HG03196 (cell line): ENCODE results near the gene AKT2.
"Not testable (repeated sequence)": the region's sequence is repeated elsewhere in the genome, so short reads cannot be mapped to it uniquely, and the experiment has no call there.

ENCODE experiments used
- ATAC-seq: cut with Tn5 transposase; IDR thresholded peaks from one replicate; pipeline ENCODE4 v1.9.1; 2021; ENCODE audit not compliant: unreplicated experiment

AKT2 gene

DNA sequence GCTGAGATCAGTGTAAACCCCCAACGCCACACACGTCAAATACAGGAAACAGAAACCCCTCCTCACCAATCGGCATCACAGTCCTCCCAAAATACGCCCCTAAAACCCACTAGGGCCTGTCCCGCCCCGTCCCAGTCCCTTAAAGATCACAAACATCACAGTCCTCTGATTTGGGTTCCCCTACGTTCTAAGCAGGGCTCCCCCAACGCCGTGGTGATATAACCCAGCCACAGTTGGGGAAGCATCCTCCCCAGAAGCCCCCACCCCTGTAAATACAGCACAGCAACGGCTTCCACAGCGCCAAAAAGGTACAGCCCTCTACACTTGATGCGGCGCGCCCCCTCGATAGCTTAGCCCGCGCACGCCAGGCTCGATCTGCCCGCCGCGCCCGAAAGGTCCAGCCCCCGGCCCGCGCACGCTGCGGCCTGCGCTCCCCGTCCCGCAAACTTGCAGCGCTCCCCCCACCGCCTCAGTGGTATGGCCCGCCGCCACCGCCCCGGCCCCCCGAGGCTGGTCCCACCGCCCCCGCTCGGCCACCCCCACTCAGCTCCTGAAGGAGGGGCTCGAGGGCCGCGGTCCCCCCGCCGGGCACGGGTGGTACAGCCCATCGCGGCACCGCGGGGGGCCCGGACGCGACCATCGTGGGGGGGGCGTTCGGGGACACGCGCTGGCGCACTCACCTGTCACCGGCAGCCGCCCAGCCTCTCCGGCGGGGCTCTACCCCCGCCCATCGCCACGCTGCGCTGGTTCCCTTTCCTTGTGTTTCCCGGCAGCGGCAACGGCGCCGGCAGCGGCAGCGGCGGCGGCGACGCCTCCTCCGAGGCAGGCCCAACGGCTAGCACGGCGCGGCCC lies at the start of gene AKT2:
AKT2 (minus strand) TSS at position 845 of the 852 bp plus-strand sequence. CDS start 20,078 bp downstream, outside the sequence.
- ATAC-seq, result peak; percentile 26

DNA sequence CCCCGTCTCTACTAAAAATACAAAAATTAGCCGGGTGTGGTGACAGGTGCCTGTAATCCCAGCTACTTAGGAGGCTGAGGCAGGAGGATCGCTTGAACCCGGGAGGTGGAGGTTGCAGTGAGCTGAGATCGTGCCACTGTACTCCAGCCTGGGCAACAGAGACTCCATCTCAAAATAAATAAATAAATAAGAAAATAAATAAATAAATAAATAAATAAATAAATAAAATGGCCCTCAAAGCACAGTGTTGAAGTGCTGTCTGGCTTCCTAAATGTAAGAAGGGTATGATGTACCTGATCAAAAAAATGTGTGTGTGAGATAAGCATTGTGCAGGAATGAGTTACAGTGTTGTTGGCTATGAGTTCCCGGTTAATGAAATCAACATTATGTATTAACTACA lies 47.9 kb upstream of the AKT2 start:
- not testable (repeated sequence) for ATAC-seq

DNA sequence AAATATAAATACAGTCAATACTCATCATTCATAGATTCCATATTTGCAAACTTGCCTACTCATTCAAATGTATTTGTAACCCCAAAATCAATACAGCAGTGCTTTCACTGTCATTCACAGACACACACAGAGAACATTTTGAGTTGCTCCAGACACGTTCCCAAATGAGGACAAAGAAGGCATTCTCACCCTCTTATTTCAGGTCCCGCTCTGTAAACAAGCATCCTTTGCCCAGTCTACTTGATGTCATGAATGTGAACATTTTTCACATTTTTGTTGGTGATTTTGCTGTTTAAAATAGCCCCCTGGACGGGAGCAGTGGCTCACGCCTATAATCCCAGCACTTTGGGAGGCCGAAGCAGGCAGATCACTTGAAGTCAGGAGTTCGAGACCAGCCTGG lies 47.5 kb upstream of the AKT2 start:
- ATAC-seq, result no peak

DNA sequence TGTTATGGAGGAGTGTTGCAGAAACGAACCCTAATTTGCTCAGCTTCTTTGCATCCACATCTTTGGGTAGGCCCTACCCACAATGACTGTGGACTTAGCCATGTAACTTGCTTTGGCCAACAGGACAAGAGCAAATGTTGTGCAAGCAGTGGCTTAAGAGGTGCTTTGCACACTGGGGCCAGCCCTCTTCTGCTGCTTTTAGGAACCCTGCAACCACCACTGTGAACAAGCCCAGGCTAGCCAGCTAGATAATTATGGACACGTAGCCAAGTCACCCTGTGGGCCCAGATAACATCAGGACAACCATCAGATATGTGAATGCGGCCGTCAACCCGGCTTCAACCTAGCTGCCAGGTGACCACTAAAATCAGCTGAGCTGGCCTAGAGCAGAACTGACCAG lies 45.9 kb upstream of the AKT2 start:
- no peak for ATAC-seq

DNA sequence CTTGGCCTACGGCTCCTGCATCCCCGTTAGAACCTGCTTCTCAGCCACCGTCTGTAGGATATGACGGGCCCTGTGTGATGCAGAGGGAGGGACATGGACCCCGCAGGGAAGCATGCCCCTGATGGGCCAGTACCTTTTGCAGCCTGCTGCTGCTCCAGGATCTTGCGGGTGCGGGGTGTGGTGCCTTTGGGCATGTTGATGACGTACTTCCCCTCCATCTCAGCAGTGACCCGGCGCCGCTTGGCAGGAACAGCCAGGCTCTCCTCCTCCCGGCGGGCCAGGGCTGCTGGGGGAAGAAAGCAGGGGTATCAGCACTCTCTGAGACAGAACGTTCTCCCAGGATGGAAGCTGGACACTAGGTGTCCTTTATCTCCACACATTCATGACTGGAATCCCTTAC lies 41.1 kb upstream of the AKT2 start:
- no peak for ATAC-seq

DNA sequence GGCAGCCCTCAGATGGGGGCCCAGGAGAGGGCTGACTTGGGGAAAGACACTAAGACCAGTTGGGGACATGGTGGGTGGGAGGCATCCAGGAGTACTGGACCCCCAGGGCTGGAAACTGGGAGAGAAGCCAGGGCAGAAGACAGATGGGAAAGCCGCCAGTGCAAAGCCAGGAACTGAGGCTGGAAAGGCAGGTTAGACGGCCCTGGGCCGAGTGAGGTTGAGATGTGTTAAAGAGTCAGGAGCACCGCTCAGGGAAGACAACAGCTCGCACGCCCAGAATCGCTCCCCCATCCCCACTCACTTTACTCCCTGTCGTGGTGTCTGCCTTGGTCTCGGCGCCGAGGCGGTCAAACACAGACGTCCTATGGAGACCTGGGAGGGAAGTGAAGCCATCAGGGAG lies 38.6 kb upstream of the AKT2 start:
- no peak for ATAC-seq

DNA sequence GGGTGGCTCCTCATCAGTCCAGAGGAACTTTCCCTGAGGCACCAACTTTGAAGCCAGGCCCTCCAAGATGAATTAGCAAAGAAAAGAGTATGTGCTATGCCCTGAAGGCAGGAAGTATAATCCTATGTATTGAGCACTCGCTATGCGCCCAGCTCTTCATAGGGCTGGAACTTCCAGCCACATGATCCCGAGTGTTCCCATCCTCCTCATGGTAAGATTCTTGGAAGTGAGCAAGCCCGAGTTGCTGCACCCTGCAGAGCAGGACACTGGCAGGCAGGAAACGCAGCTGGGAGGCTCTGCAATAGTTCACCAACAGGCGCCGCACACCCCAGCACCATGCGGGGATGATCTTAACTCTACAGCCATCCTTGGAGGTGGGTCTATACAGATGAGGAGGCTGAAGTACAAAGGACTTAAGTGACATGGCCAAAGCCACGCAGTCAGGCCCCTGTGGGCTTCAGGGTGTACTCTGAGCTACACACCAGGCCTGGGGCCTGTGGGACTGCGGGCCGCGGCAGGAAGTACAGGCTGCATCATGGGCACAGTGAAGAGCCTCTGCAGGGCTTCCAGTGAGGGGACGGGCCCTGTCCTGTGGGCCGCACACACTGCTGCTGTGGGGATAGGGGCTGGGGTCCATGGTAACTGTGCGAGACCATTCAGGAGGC lies 37.9 kb upstream of the AKT2 start:
- ATAC-seq, result no peak

DNA sequence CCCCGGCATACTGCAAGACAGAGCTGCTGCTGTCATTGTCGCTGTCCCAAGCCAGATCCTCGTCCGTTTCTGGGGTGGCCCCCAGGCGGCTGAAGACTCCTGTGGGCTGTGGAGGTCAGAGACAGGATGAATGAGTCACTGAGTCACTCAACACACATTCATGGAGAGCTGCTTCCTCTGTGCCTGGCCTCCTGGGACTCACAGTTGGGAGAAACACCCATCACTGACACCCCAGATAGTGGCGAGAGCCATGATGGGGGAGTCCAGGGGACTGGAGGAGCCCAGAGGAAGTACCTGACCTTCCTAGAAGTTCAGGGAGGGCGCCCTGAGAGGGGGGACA lies 37.1 kb upstream of the AKT2 start:
- ATAC-seq, result no peak

- ATAC-seq, result no peak
Observed at GRCh38 chr19:40321566-40322270, 36.6 kb upstream of the AKT2 start.

DNA sequence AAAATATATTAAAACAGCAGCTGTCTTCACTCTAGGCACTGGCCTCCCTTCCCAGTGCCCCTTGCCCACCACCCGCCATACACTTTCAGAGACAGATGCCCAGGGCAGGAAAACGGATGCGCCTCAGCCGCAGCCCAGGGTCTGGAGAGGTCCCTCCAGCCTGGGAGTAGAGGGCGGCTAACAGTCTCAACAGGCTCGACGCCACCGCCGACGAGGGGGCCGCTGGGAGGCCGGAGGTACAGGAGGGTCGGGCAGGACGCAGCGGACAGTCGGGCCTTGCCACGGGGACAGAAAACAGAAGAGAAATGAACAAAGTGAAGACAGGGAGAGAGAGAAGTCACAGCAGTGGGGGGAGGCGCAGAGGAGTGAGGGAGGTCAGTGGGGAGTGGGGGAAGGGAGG lies 35.9 kb upstream of the AKT2 start:
- no peak for ATAC-seq

DNA sequence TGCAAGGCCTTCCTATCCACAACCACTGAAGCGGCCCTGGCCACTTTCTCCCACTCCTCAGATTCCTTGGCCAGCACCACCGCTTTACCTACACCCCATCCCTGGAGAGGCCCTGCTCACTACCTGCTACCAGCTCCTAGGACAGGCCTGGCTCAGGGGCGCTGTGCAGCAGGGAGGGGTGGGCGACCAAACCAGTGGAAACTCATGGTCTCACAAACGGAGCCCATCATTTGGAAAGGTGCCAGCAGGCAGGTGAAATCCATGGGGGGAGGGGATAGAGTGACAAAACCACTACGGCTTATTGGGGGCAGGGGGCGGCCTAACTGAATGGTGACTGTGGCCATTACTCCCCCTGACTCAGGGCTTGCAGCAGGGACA lies 35.4 kb upstream of the AKT2 start:
- no peak for ATAC-seq

DNA sequence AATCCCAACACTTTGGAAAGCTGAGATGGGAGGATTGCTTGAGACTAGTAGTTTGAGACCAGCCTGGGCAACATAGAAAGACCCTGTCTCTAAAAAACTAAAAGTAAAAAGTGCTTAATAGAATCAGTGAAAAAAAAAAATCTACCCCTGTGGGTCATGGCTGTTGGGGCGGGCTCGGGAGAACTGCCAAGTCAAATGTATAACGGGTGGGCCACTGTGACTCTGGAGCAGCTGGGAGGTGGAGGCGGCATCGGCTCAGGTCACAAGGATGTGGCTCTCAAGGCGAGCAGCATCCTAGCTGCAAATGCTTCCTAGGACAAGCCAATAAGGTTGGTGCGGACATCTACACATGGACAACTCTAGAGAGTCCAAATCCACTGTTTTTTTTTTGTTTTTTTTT lies 32.2 kb upstream of the AKT2 start:
- no peak for ATAC-seq

DNA sequence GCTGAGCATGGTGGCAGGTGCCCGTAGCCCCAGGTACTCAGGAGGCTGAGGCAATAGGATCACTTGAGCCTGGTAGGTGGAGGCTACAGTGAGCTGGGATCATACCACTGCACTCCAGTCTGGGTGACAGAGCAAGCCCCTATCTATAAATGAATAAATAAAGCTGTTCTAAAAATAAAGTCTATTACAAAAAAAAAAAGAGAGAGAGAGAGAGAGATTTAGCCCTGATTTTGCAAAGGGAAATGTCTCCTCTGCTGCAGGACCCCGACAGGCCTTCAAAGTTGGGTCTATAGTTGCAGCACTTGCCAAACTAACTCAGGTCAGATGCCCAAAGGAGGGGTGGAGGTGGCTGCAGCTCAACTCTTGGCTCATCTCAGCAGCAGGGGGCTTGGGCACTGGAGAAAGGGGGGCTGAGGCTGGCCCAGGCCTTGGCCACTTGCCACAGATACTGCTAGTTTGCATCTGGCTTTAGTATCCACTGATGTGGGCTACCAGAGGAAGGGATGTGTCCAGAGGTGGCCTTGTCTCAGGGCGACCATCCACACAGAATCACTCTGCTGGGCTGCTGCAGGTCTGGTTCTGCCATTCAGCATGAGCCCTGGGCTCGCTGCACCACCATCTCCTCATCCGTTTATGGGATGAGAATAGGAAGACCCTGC lies 30.8 kb upstream of the AKT2 start:
- ATAC-seq, result no peak

DNA sequence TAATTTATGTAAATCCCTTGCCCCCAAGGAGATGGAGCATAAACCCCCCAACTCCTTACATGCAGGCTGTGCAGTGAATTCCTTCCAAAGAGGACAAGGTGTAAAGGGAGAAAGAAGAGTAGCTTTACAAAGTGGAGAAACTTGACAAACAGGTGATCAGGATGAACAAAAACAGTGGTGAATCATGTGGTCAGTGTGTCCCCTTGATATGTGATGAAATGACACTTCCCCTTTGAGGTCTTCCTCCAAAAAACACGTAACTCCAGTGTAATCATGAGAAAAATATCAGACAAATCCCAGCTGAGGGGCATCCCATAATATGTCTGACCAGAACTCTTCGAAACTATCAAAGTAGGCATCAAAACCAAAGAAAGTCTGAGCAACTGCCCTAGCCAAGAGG lies 29.5 kb upstream of the AKT2 start:
- ATAC-seq, result no peak

DNA sequence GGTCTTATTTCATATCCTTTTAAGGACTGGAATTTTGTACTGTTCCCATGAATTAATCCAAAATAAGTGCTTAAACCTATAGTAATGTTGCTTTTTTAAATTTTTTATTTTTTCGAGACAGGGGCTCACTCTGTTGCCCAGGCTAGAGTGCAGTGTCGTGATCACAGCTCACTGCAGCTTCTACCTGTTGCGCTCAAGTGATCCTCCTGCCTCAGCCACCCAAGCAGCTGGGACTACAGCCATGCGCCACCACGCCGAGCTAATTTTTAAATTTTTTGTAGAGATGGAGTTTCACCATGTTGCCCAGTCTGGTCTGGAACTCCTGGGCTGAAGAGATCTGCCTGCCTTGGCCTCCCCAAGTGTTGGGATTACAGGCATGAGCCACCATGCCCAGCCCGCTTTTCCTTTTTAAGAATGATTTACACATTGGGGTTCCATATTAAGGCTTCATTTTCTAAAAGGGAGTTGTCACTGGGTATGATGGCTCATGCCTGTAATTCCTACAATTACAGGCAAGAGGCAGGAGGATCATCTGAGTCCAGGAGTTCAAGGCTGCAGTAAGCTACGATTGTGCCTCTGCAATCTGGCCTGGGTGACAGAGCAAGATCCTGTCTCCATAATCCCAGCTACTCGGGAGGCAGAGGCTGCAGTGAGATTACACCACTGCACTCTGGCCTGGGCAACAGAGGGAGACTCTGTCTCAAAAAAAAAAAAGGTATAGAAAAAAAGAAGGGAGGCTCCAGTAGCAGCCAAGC lies 28.3 kb upstream of the AKT2 start:
- ATAC-seq, result no peak

DNA sequence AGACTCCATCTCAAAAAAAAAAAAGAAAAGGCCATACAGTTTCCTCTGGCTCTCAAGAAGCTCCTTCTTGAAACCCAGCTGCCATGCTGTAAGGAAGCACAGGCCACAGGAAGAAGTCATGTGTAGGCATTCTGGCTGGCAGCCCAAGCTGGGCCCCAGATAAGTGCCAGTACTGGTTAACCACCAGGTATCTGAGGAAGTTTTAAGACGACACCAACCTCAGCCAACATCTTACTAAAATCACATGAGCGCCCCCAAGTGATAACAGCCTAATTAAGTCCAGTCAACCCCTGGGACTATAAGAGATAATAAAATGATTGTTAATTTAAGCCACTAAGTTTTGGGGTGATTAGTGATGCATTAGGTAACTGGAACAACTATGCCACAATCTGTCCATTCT lies 27.4 kb upstream of the AKT2 start:
- ATAC-seq, result no peak

DNA sequence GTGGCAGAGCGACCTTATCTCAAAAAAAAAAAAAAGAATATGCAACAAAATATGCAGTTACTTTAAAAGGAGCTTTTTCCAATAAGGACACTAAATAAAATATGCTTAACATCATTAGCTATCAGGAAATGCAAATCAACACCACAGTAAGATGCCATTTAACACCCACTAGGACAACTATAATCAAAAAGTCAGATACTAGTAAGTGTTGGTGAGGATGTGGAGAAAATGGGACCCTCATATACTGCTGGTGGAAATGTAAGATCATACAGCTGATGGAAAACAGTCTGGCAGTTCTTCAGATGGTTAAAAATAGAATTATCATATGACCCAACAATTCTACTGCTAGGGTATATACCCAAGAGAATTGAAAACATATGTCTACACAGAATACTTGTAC lies 24.5 kb upstream of the AKT2 start:
- ATAC-seq, result no peak

- no peak for ATAC-seq
Observed at GRCh38 chr19:40305403-40305802, 20.3 kb upstream of the AKT2 start.

GRCh38 chr19:40304306-40304705 lies 19.2 kb upstream of the AKT2 start:
- ATAC-seq, result no peak

- no peak for ATAC-seq
Observed at GRCh38 chr19:40303765-40304164, 18.6 kb upstream of the AKT2 start.
